T-helper 1 cell treated with Interleukin-12 subunit alpha and Interleukin-12 subunit beta and Interleukin-4 antibody, amounts not matched to agents 30 μg/mL and 1 μg/mL, for 36 hours (primary cell): Measurements from ENCODE around the gene ISG15.

Source experiments
- H3K27ac Mint-ChIP-seq: one replicate; pipeline ENCODE4 v1.8.0; 2021; ENCODE audit warnings: mild to moderate bottlenecking, mixed read lengths
- H3K27me3 Mint-ChIP-seq: one replicate; pipeline ENCODE4 v1.8.0; 2021; ENCODE audit warnings: low read depth, mixed read lengths
- H3K36me3 Mint-ChIP-seq: one replicate; pipeline ENCODE4 v1.8.0; 2021; ENCODE audit warnings: low read depth, mixed read lengths
- H3K4me1 Mint-ChIP-seq: one replicate; pipeline ENCODE4 v1.8.0; 2021; ENCODE audit warnings: low read depth, mixed read lengths
- H3K4me3 Mint-ChIP-seq: one replicate; pipeline ENCODE4 v1.8.0; 2021; ENCODE audit warnings: mild to moderate bottlenecking, moderate library complexity, mixed read lengths
- H3K9me3 Mint-ChIP-seq: one replicate; pipeline ENCODE4 v1.8.0; 2021; ENCODE audit warnings: mixed read lengths

ISG15 gene

GRCh38 chr1:1033009-1033587, 19.8 kb downstream of the ISG15 start:
- H3K9me3 Mint-ChIP-seq, result no peaks in the 10 kb centered on the region
- H3K36me3 Mint-ChIP-seq, result no peaks in the 10 kb centered on the region
- H3K27me3 Mint-ChIP-seq, result peaks cover 10% of the 10 kb centered on the region
- no peaks in the 10 kb centered on the region for H3K4me1 Mint-ChIP-seq
- H3K27ac Mint-ChIP-seq, result no peak overlapping the region
- peak overlapping the region; percentile 58 for H3K4me3 Mint-ChIP-seq

DNA sequence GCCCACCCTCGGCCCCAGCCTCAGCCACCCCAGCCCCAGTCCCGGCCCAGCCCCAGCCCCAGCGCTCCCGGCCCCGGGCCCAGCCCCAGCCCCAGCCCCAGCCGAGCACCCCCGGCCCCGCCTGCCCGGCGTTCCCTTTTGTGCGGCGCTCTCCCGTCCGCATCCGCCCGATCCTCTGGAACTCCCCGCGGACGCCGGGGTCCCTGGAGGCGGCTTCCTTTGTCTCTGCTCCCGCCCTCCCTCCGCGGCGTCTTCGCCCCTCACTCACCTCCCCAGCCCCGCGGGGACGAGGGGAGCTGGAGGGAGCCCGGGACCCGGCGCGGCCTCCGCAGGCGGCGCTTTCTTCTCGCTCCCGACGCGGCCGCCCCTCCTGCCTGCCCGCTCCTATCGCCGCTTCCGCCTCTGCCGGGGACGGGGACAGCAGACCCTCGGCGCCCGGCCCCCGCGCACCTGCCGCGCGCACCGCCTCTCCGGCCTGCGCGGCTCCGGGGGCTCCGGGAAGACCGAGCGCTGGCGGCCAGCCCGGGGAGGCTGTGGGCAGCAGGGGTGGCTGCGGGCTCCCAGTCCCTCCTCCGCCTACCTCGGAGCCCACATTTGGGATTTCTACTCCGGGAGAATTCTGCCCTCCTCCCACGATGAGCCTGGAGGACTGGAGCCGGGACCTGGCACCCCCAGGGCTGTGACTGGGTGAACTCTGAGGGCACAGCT, 20.6 kb downstream of the ISG15 start:
- Mint-ChIP-seq H3K9me3 (no peaks in the 10 kb centered on the region), H3K27ac (no peak overlapping the region), H3K27me3 (peaks cover 16% of the 10 kb centered on the region), H3K4me3 (peak overlapping the region; percentile 28), H3K36me3 (no peaks in the 10 kb centered on the region), H3K4me1 (peaks cover 6% of the 10 kb centered on the region)

- Mint-ChIP-seq H3K4me1 (peaks cover 9% of the 10 kb centered on the region), H3K27ac (no peak overlapping the region), H3K36me3 (no peaks in the 10 kb centered on the region), H3K4me3 (no peak overlapping the region), H3K9me3 (no peaks in the 10 kb centered on the region), H3K27me3 (peaks cover 21% of the 10 kb centered on the region)
Measured at GRCh38 chr1:1034439-1034781, 21.1 kb downstream of the ISG15 start.

- Mint-ChIP-seq H3K4me1 (peaks cover 14% of the 10 kb centered on the region), H3K27ac (no peak overlapping the region), H3K9me3 (no peaks in the 10 kb centered on the region), H3K27me3 (peaks cover 25% of the 10 kb centered on the region), H3K36me3 (no peaks in the 10 kb centered on the region), H3K4me3 (no peak overlapping the region)
Measured at GRCh38 chr1:1035291-1035943, 22.1 kb downstream of the ISG15 start.

- Mint-ChIP-seq H3K27ac (no peak overlapping the region), H3K27me3 (peaks cover 19% of the 10 kb centered on the region), H3K4me3 (no peak overlapping the region), H3K9me3 (no peaks in the 10 kb centered on the region), H3K4me1 (peaks cover 14% of the 10 kb centered on the region), H3K36me3 (no peaks in the 10 kb centered on the region)
Measured at GRCh38 chr1:1037366-1038327, 24.4 kb downstream of the ISG15 start.

GRCh38 chr1:1038694-1039093, 25.4 kb downstream of the ISG15 start:
- Mint-ChIP-seq H3K9me3 (no peaks in the 10 kb centered on the region), H3K36me3 (no peaks in the 10 kb centered on the region), H3K27ac (no peak overlapping the region), H3K4me3 (no peak overlapping the region), H3K4me1 (peaks cover 16% of the 10 kb centered on the region), H3K27me3 (peaks cover 19% of the 10 kb centered on the region)

GRCh38 chr1:1039145-1039910, 26.0 kb downstream of the ISG15 start:
- Mint-ChIP-seq H3K36me3 (no peaks in the 10 kb centered on the region), H3K4me3 (peak overlapping the region; percentile 77), H3K27ac (peak overlapping the region; percentile 84), H3K27me3 (peaks cover 18% of the 10 kb centered on the region), H3K9me3 (no peaks in the 10 kb centered on the region), H3K4me1 (peaks cover 16% of the 10 kb centered on the region)

DNA sequence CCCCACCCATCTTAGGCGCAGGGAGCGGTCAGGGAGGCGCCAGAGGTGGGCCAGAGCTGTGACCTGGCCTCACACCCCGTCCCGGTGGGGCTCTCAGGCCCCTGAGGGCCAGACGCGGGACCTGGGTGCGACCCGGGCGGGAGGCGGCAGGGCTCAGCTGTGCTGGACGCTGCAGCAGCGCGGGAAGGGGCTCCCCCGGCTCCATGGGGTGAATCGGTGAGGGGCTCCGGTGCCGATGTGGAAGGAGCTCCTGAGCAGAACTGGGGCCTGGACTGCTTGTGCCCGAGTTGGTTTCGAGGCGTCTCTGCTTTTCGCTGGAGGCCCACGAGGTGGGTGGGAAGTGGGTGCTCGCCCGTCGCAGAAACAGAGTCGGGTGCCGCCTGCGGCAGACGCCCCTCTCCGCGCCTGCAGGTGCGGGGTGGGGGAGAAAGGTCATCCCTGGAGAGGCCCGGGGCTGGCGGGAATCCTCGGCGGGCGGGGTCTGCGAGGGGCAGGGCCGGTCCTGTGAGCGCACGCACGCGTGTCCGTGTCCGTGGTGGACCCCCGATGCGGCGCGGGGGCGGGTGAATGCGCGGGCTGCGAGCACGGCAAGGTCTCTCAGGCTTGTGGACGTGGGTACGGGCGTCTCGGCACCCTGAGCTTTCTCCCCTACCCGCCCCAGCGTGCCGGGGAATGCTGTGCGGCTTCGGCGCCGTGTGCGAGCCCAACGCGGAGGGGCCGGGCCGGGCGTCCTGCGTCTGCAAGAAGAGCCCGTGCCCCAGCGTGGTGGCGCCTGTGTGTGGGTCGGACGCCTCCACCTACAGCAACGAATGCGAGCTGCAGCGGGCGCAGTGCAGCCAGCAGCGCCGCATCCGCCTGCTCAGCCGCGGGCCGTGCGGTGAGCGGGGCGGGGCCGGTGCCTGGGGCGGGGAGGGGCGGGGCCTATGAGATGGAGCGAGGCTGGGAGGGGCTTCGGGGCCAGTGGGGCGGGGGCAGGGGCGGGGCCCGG, 27.0 kb downstream of the ISG15 start:
- H3K4me3 Mint-ChIP-seq, result peak overlapping the region; percentile 77
- peaks cover 16% of the 10 kb centered on the region for H3K4me1 Mint-ChIP-seq
- no peaks in the 10 kb centered on the region for H3K36me3 Mint-ChIP-seq
- no peak overlapping the region for H3K27ac Mint-ChIP-seq
- H3K9me3 Mint-ChIP-seq, result no peaks in the 10 kb centered on the region
- peaks cover 15% of the 10 kb centered on the region for H3K27me3 Mint-ChIP-seq

DNA sequence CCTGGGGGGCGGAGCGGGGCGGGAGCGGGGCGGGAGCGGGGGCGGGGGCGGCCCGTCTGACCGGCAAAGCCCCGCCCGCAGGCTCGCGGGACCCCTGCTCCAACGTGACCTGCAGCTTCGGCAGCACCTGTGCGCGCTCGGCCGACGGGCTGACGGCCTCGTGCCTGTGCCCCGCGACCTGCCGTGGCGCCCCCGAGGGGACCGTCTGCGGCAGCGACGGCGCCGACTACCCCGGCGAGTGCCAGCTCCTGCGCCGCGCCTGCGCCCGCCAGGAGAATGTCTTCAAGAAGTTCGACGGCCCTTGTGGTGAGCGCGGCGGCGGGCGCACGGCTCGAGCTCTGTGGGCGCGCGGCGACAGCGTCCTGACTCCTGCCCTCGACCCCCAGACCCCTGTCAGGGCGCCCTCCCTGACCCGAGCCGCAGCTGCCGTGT, 27.8 kb downstream of the ISG15 start:
- no peak overlapping the region for H3K4me3 Mint-ChIP-seq
- H3K36me3 Mint-ChIP-seq, result no peaks in the 10 kb centered on the region
- peaks cover 16% of the 10 kb centered on the region for H3K4me1 Mint-ChIP-seq
- H3K27ac Mint-ChIP-seq, result no peak overlapping the region
- H3K27me3 Mint-ChIP-seq, result peaks cover 15% of the 10 kb centered on the region
- no peaks in the 10 kb centered on the region for H3K9me3 Mint-ChIP-seq

DNA sequence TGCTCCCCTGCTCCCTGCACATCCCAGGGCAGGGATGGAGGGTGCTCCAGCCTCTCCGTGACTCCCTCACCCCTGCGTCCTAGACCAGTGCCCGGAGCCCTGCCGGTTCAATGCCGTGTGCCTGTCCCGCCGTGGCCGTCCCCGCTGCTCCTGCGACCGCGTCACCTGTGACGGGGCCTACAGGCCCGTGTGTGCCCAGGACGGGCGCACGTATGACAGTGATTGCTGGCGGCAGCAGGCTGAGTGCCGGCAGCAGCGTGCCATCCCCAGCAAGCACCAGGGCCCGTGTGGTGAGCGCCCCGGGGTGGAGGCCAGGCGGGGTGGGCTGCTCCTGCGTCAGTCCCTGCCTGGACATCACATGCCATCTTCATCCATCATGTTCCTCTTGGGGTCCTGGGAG, 28.6 kb downstream of the ISG15 start:
- Mint-ChIP-seq H3K9me3 (no peaks in the 10 kb centered on the region), H3K4me3 (no peak overlapping the region), H3K27me3 (peaks cover 15% of the 10 kb centered on the region), H3K4me1 (peaks cover 16% of the 10 kb centered on the region), H3K27ac (no peak overlapping the region), H3K36me3 (no peaks in the 10 kb centered on the region)

- Mint-ChIP-seq H3K9me3 (no peaks in the 10 kb centered on the region), H3K4me1 (peaks cover 16% of the 10 kb centered on the region)
Measured at GRCh38 chr1:1042835-1043234, 29.5 kb downstream of the ISG15 start.

GRCh38 chr1:1043411-1043810, 30.1 kb downstream of the ISG15 start:
- Mint-ChIP-seq H3K27ac (no peak overlapping the region), H3K36me3 (no peaks in the 10 kb centered on the region), H3K4me1 (peaks cover 14% of the 10 kb centered on the region), H3K27me3 (peaks cover 14% of the 10 kb centered on the region), H3K4me3 (no peak overlapping the region), H3K9me3 (no peaks in the 10 kb centered on the region)

More at GRCh38 chr1:1042835-1043234, 29.5 kb downstream of the ISG15 start:
- no peak overlapping the region for H3K4me3 Mint-ChIP-seq
- H3K36me3 Mint-ChIP-seq, result no peaks in the 10 kb centered on the region
- no peak overlapping the region for H3K27ac Mint-ChIP-seq
- H3K27me3 Mint-ChIP-seq, result peaks cover 15% of the 10 kb centered on the region

DNA sequence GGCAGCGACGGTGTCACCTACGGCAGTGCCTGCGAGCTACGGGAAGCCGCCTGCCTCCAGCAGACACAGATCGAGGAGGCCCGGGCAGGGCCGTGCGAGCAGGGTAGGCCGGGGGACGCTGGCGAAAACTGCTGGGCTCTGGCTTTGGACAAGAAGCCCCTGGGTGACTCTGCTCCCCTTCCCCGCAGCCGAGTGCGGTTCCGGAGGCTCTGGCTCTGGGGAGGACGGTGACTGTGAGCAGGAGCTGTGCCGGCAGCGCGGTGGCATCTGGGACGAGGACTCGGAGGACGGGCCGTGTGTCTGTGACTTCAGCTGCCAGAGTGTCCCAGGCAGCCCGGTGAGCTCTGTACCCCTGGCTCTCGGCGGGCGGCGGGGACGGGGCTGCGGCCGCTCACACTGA, 30.6 kb downstream of the ISG15 start:
- H3K36me3 Mint-ChIP-seq, result no peaks in the 10 kb centered on the region
- H3K9me3 Mint-ChIP-seq, result no peaks in the 10 kb centered on the region
- no peak overlapping the region for H3K4me3 Mint-ChIP-seq
- peaks cover 9% of the 10 kb centered on the region for H3K27me3 Mint-ChIP-seq
- peaks cover 10% of the 10 kb centered on the region for H3K4me1 Mint-ChIP-seq
- no peak overlapping the region for H3K27ac Mint-ChIP-seq
